Neural progenitor cell (in vitro differentiated cells): ENCODE data around the gene CCDC88B. TPM values are rescaled to one million over a fixed set of nuclear protein-coding genes. Genes with fewer than 3 reads are reported as not detected.
A peak's percentile ranks its signal among the peaks of the same experiment; 100 is the strongest.

ENCODE experiments used
- DNase-seq: peaks from one replicate; pipeline ENCODE4 v3.0.0-alpha.2; 2016; ENCODE audit warnings: low spot score
- H2AFZ ChIP-seq: fragments of 200-600 bp; sonication (generic); replicated peaks from 2 replicates; pipeline ENCODE4 v1.6.1; 2016; ENCODE audit warnings: antibody characterized with exemption
- H3F3A ChIP-seq: fragments of 200-600 bp; sonication (generic); 2 replicates; pipeline ENCODE4 v1.6.1; 2016; ENCODE audit warnings: antibody characterized with exemption, low read depth
- H3K27ac ChIP-seq: fragments of 200-600 bp; sonication (generic); 2 replicates; pipeline ENCODE4 v1.5.1; 2016; ENCODE audit warnings: mild to moderate bottlenecking
- H3K27me3 ChIP-seq: fragments of 200-600 bp; sonication (generic); 2 replicates; pipeline ENCODE4 v1.6.1; 2016; ENCODE audit warnings: mild to moderate bottlenecking, moderate library complexity
- H3K36me3 ChIP-seq: fragments of 200-600 bp; sonication (generic); 2 replicates; pipeline ENCODE4 v1.5.1; 2016
- H3K4me1 ChIP-seq: fragments of 200-600 bp; sonication (generic); 2 replicates; pipeline ENCODE4 v1.6.1; 2016; ENCODE audit warnings: mixed run types
- H3K4me2 ChIP-seq: fragments of 200-600 bp; sonication (generic); 2 replicates; pipeline ENCODE4 v1.6.1; 2016
- H3K4me3 ChIP-seq: fragments of 200-600 bp; sonication (generic); 2 replicates; pipeline ENCODE4 v1.5.1; 2016
- H3K79me2 ChIP-seq: fragments of 200-600 bp; sonication (generic); 2 replicates; pipeline ENCODE4 v1.6.1; 2016; ENCODE audit warnings: low read depth
- H3K9ac ChIP-seq: fragments of 200-600 bp; sonication (generic); 2 replicates; pipeline ENCODE4 v1.6.1; 2016
- H3K9me3 ChIP-seq: fragments of 200-600 bp; sonication (generic); 2 replicates; pipeline ENCODE4 v1.5.1; 2016; ENCODE audit warnings: low read depth
- H4K20me1 ChIP-seq: fragments of 200-600 bp; sonication (generic); 2 replicates; pipeline ENCODE4 v1.6.1; 2016; ENCODE audit warnings: low read depth
- H3K27ac Mint-ChIP-seq: 3 replicates; pipeline ENCODE4 v1.8.0; 2021; ENCODE audit warnings: mixed read lengths
- H3K27me3 Mint-ChIP-seq: 2 replicates; pipeline ENCODE4 v1.8.0; 2022; ENCODE audit warnings: low read depth, mild to moderate bottlenecking, inconsistent platforms, moderate library complexity, mixed read lengths; ENCODE audit not compliant: insufficient read depth
- H3K36me3 Mint-ChIP-seq: 3 replicates; pipeline ENCODE4 v1.8.0; 2021; ENCODE audit warnings: mixed read lengths
- H3K4me1 Mint-ChIP-seq: 3 replicates; pipeline ENCODE4 v1.8.0; 2021; ENCODE audit warnings: mixed read lengths
- H3K4me3 Mint-ChIP-seq: 3 replicates; pipeline ENCODE4 v1.8.0; 2021; ENCODE audit warnings: mild to moderate bottlenecking, moderate library complexity, mixed read lengths
- H3K9me3 Mint-ChIP-seq: 3 replicates; pipeline ENCODE4 v1.8.0; 2020; ENCODE audit warnings: mixed read lengths
- CTCF ChIP-seq: fragments of 200-600 bp; sonication (generic); IDR thresholded peaks from 2 replicates; pipeline ENCODE4 v1.5.1; 2017; ENCODE audit warnings: antibody characterized with exemption, mild to moderate bottlenecking
- EZH2 ChIP-seq: fragments of 200-600 bp; sonication (generic); IDR thresholded peaks from 2 replicates; pipeline ENCODE4 v1.6.1; 2017; ENCODE audit warnings: antibody characterized with exemption, mild to moderate bottlenecking, moderate library complexity
- EZH2phosphoT487 ChIP-seq: fragments of 200-600 bp; sonication (generic); IDR thresholded peaks from 2 replicates; pipeline ENCODE4 v1.6.1; 2017; ENCODE audit warnings: antibody characterized with exemption
- total RNA-seq: library from RNA; depleted of rRNA; stranded (reverse); fragments of >200 nt; gene quantifications from 2 replicates; pipeline ENCODE4 v1.2.3, GENCODE V29; 2015; ENCODE audit warnings: low replicate concordance

CCDC88B gene
- total RNA-seq, 1 donor from 2014 or later: 0.62 TPM

GRCh38 chr11:64304316-64305072 is 35.5 kb upstream of the CCDC88B start:
- Histone ChIP-seq H3K9ac (no peak overlapping the region), H3K36me3 (no peaks in the 10 kb centered on the region), H3K4me1 (peaks cover 15% of the 10 kb centered on the region), H3F3A (peaks cover 30% of the 10 kb centered on the region), H3K79me2 (peaks cover 18% of the 10 kb centered on the region), H3K27ac (no peak overlapping the region), H4K20me1 (peaks cover 27% of the 10 kb centered on the region), H3K4me2 (peak overlapping the region; percentile 98), H3K27me3 (peaks cover 48% of the 10 kb centered on the region), H2AFZ (peak overlapping the region; percentile 37), H3K9me3 (no peaks in the 10 kb centered on the region), H3K4me3 (peak overlapping the region; percentile 60)
- H3K4me3 Mint-ChIP-seq: peak overlapping the region; percentile 91
- no peaks in the 10 kb centered on the region for H3K9me3 Mint-ChIP-seq
- peak; percentile 37 for TF ChIP-seq EZH2phosphoT487
- TF ChIP-seq CTCF: peak; percentile 96
- no peak for TF ChIP-seq EZH2
- H3K4me1 Mint-ChIP-seq: peaks cover 26% of the 10 kb centered on the region
- H3K27ac Mint-ChIP-seq: no peak overlapping the region
- H3K27me3 Mint-ChIP-seq: peaks cover 34% of the 10 kb centered on the region
- no peaks in the 10 kb centered on the region for H3K36me3 Mint-ChIP-seq
- DNase-seq: peak; percentile 96

GRCh38 chr11:64305075-64305690 is 34.8 kb upstream of the CCDC88B start, which contains the start of gene ESRRA:
TSS of gene ESRRA (plus strand) at chr11:64305524. CDS start at chr11:64307180, 1,656 bp downstream.
- H3K4me3 Mint-ChIP-seq: peak within 1 kb of the TSS; percentile 95
- Histone ChIP-seq H3K27ac (peak within 1 kb of the TSS; percentile 31), H3K4me1 (peaks cover 10% of the 10 kb centered on the region), H3K27me3 (peaks cover 41% of the 10 kb centered on the region), H3F3A (peaks cover 25% of the 10 kb centered on the region), H3K9me3 (no peaks in the 10 kb centered on the region), H3K79me2 (peaks cover 18% of the 10 kb centered on the region), H3K4me3 (peak within 1 kb of the TSS; percentile 87), H3K4me2 (peak within 1 kb of the TSS; percentile 98), H3K9ac (peak within 1 kb of the TSS; percentile 44), H2AFZ (peak within 1 kb of the TSS; percentile 55), H3K36me3 (no peaks in the 10 kb centered on the region), H4K20me1 (peaks cover 21% of the 10 kb centered on the region)
- H3K9me3 Mint-ChIP-seq: no peaks in the 10 kb centered on the region
- TF ChIP-seq EZH2phosphoT487: no peak
- no peak for TF ChIP-seq CTCF
- no peak for TF ChIP-seq EZH2
- H3K27ac Mint-ChIP-seq: peak within 1 kb of the TSS; percentile 12
- peak; percentile 100 for DNase-seq
- H3K27me3 Mint-ChIP-seq: peaks cover 28% of the 10 kb centered on the region
- H3K4me1 Mint-ChIP-seq: peaks cover 24% of the 10 kb centered on the region
- H3K36me3 Mint-ChIP-seq: no peaks in the 10 kb centered on the region

GRCh38 chr11:64305691-64306562 is 34.1 kb upstream of the CCDC88B start:
- peak; percentile 82 for DNase-seq
- Mint-ChIP-seq H3K4me1 (peaks cover 19% of the 10 kb centered on the region), H3K27me3 (peaks cover 21% of the 10 kb centered on the region), H3K27ac (peak overlapping the region; percentile 12), H3K9me3 (no peaks in the 10 kb centered on the region), H3K4me3 (peak overlapping the region; percentile 95), H3K36me3 (no peaks in the 10 kb centered on the region)
- Histone ChIP-seq H3K79me2 (peaks cover 18% of the 10 kb centered on the region), H3K4me3 (peak overlapping the region; percentile 87), H3K9me3 (no peaks in the 10 kb centered on the region), H3F3A (peaks cover 17% of the 10 kb centered on the region), H3K36me3 (no peaks in the 10 kb centered on the region), H3K4me1 (peaks cover 10% of the 10 kb centered on the region), H3K9ac (peak overlapping the region; percentile 44), H3K4me2 (peak overlapping the region; percentile 95), H4K20me1 (peaks cover 18% of the 10 kb centered on the region), H3K27me3 (peaks cover 34% of the 10 kb centered on the region), H2AFZ (peak overlapping the region; percentile 55), H3K27ac (peak overlapping the region; percentile 31)
- TF ChIP-seq EZH2phosphoT487 (no peak), EZH2 (no peak), CTCF (peak; percentile 73)
